ENCODE results near the gene C11orf52. TPM values are rescaled to one million over a fixed set of nuclear protein-coding genes. Genes with fewer than 3 reads are reported as not detected.

Gene C11orf52
- total and polyA plus RNA-seq, 2 of the 13 experiments (the other 11 are each of a cell fraction or from before 2014, with no cell fraction given): 7.4 to 11.0 TPM

DNA sequence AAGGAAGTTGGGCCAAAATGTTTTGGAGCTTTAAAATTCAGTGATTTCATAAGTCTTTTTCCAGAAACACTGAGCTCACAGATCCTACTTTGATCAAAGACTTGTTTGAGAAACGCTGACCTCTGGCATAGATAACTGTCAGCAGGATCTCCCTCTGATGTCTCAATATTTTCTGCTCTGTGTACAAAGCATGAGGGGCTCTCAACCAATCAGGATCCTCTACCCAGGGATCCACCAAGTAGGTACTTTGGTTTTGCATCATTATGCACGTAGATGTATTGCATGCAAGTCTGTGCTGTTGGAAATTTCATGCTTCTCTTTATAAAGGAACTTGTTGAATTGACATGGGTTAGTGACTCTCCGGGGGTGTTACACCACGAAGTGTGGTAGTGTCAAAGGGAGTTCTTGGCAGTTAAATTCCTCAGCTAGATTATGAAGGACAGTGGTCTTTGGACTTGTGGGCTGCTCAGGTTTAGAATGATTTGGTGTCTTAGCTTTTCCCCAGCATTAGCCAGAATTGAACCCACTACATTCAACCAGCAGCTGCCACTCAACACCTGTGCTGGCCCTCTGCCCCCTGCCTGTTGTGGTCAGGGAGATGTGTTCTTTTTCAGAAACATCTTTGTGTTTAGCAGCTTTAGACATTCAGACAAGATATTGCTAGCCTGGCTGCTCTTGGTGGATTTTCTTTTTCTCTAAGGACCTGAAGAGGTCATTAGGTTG is 16.8 kb downstream of the C11orf52 start (continued):
- TF ChIP-seq, protein P1, sequence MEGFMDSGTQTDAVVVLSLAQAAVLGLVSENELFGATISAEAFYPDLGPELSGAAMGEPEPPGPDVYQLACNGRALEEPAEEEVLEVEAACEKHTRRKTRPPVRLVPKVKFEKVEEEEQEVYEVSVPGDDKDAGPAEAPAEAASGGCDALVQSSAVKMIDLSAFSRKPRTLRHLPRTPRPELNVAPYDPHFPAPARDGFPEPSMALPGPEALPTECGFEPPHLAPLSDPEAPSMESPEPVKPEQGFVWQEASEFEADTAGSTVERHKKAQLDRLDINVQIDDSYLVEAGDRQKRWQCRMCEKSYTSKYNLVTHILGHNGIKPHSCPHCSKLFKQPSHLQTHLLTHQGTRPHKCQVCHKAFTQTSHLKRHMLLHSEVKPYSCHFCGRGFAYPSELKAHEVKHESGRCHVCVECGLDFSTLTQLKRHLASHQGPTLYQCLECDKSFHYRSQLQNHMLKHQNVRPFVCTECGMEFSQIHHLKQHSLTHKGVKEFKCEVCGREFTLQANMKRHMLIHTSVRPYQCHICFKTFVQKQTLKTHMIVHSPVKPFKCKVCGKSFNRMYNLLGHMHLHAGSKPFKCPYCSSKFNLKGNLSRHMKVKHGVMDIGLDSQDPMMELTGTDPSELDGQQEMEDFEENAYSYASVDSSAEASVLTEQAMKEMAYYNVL (CRISPR knock-in tag; IDR thresholded peaks at IDR 0.05; ENCODE audit: borderline replicate concordance): no peak
- no peak for TF ChIP-seq ZSCAN21 (CRISPR knock-in tag; IDR thresholded peaks at IDR 0.05; ENCODE audit: borderline replicate concordance)
- TF ChIP-seq, protein P2, sequence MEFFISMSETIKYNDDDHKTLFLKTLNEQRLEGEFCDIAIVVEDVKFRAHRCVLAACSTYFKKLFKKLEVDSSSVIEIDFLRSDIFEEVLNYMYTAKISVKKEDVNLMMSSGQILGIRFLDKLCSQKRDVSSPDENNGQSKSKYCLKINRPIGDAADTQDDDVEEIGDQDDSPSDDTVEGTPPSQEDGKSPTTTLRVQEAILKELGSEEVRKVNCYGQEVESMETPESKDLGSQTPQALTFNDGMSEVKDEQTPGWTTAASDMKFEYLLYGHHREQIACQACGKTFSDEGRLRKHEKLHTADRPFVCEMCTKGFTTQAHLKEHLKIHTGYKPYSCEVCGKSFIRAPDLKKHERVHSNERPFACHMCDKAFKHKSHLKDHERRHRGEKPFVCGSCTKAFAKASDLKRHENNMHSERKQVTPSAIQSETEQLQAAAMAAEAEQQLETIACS (CRISPR knock-in tag; IDR thresholded peaks at IDR 0.05): no peak
- TF ChIP-seq, protein P3, sequence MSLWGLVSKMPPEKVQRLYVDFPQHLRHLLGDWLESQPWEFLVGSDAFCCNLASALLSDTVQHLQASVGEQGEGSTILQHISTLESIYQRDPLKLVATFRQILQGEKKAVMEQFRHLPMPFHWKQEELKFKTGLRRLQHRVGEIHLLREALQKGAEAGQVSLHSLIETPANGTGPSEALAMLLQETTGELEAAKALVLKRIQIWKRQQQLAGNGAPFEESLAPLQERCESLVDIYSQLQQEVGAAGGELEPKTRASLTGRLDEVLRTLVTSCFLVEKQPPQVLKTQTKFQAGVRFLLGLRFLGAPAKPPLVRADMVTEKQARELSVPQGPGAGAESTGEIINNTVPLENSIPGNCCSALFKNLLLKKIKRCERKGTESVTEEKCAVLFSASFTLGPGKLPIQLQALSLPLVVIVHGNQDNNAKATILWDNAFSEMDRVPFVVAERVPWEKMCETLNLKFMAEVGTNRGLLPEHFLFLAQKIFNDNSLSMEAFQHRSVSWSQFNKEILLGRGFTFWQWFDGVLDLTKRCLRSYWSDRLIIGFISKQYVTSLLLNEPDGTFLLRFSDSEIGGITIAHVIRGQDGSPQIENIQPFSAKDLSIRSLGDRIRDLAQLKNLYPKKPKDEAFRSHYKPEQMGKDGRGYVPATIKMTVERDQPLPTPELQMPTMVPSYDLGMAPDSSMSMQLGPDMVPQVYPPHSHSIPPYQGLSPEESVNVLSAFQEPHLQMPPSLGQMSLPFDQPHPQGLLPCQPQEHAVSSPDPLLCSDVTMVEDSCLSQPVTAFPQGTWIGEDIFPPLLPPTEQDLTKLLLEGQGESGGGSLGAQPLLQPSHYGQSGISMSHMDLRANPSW (CRISPR knock-in tag; IDR thresholded peaks at IDR 0.05; ENCODE audit: borderline replicate concordance): no peak
- TF ChIP-seq ZBTB1 (CRISPR knock-in tag; IDR thresholded peaks at IDR 0.05; ENCODE audit: borderline replicate concordance): no peak
- TF ChIP-seq, protein P4, sequence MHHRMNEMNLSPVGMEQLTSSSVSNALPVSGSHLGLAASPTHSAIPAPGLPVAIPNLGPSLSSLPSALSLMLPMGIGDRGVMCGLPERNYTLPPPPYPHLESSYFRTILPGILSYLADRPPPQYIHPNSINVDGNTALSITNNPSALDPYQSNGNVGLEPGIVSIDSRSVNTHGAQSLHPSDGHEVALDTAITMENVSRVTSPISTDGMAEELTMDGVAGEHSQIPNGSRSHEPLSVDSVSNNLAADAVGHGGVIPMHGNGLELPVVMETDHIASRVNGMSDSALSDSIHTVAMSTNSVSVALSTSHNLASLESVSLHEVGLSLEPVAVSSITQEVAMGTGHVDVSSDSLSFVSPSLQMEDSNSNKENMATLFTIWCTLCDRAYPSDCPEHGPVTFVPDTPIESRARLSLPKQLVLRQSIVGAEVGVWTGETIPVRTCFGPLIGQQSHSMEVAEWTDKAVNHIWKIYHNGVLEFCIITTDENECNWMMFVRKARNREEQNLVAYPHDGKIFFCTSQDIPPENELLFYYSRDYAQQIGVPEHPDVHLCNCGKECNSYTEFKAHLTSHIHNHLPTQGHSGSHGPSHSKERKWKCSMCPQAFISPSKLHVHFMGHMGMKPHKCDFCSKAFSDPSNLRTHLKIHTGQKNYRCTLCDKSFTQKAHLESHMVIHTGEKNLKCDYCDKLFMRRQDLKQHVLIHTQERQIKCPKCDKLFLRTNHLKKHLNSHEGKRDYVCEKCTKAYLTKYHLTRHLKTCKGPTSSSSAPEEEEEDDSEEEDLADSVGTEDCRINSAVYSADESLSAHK (CRISPR knock-in tag; IDR thresholded peaks at IDR 0.05; ENCODE audit: borderline replicate concordance): no peak
- no peak for TF ChIP-seq THYN1 (CRISPR knock-in tag; IDR thresholded peaks at IDR 0.05; ENCODE audit: borderline replicate concordance, low read depth)
- no peak for TF ChIP-seq BORCS8-MEF2B (CRISPR knock-in tag; IDR thresholded peaks at IDR 0.05)
- peak; percentile 45; the same call in 1 of the 2 replicates for TF ChIP-seq KDM6A (CRISPR knock-in tag; IDR thresholded peaks at IDR 0.05; ENCODE audit: low read depth)
- TF ChIP-seq SIX1 (CRISPR knock-in tag; IDR thresholded peaks at IDR 0.05; ENCODE audit: borderline replicate concordance): no peak; the same call in 1 of the 2 replicates
- TF ChIP-seq HNRNPL (IDR thresholded peaks at IDR 0.05; ENCODE audit: low read depth, low read length): no peak
- TF ChIP-seq, protein P5, sequence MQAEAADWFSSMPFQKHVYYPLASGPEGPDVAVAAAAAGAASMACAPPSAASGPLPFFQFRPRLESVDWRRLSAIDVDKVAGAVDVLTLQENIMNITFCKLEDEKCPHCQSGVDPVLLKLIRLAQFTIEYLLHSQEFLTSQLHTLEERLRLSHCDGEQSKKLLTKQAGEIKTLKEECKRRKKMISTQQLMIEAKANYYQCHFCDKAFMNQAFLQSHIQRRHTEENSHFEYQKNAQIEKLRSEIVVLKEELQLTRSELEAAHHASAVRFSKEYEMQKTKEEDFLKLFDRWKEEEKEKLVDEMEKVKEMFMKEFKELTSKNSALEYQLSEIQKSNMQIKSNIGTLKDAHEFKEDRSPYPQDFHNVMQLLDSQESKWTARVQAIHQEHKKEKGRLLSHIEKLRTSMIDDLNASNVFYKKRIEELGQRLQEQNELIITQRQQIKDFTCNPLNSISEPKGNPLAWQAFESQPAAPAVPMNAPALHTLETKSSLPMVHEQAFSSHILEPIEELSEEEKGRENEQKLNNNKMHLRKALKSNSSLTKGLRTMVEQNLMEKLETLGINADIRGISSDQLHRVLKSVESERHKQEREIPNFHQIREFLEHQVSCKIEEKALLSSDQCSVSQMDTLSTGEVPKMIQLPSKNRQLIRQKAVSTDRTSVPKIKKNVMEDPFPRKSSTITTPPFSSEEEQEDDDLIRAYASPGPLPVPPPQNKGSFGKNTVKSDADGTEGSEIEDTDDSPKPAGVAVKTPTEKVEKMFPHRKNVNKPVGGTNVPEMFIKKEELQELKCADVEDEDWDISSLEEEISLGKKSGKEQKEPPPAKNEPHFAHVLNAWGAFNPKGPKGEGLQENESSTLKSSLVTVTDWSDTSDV (CRISPR knock-in tag; IDR thresholded peaks at IDR 0.05): no peak
- no peak for TF ChIP-seq ZNF350 (CRISPR knock-in tag; IDR thresholded peaks at IDR 0.05; ENCODE audit: borderline replicate concordance, low read depth)
- TF ChIP-seq ZEB1 (IDR thresholded peaks at IDR 0.05; ENCODE audit: insufficient replicate concordance, low read depth): no peak
- TF ChIP-seq U2AF2 (IDR thresholded peaks at IDR 0.05; ENCODE audit: low read depth, low read length): no peak
